B cell (primary cell): ENCODE data around the gene RHCG.

ENCODE experiments used
- CTCF ChIP-seq: fragments of 200-600 bp; IDR thresholded peaks from one replicate; pipeline ENCODE4 v1.8.0; 2022; ENCODE audit warnings: antibody characterized with exemption, mild to moderate bottlenecking
- EZH2 ChIP-seq: IDR thresholded peaks from 2 replicates; pipeline ENCODE4 v1.6.1; 2012; ENCODE audit warnings: borderline replicate concordance, low read depth, mild to moderate bottlenecking, moderate library complexity, low read length; ENCODE audit not compliant: insufficient read depth, poor library complexity, severe bottlenecking

DNA sequence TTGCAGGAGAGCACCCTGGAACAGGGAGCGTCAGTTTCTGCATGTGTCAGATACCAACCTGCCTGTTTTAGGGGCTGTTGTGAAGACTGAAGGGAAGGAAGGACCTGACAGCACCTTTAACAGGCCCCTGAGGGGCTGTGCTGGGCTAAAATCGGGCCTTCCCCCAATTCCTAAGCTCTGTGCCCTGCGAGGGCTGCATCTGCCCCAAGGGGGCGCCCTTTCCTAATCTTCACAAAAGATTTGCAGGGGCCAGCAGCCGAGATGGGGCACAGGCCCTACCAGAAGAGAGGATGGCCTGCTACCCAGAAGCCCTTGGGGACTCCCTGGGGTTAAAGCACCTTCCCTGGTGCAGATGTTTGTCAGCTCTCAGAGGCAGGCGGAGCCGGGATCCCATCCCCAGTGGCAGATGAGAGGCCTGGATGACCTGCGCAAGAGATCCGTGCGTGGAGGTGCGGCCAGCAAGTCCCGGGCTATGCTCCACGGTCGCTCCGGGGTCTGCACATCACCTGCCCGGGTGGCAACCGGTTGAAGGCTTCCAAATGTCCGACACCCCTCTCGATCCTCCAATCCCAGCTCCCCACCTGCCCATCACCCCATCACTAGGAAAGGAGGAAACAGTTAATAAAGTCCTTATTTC lies 53.6 kb downstream of the RHCG start:
- TF ChIP-seq EZH2 (no peak), CTCF (peak; percentile 55)
